DMS53 (cell line): ENCODE data around the gene OR14A16.

Source experiments
- DNase-seq: peaks from one replicate; lab custom pipeline; 2025; lab: John Stamatoyannopoulos, UW

OR14A16 gene

GRCh38 chr1:247824023-247824422, at the start of gene OR14A16:
TSS of gene OR14A16 (minus strand) at chr1:247824119. CDS start at chr1:247815729, 8,390 bp downstream.
- peak; percentile 84 for DNase-seq

GRCh38 chr1:247865416-247865815, 41.5 kb upstream of the OR14A16 start:
- DNase-seq = no peak

- no peak for DNase-seq
These were observed 40.7 kb upstream of the OR14A16 start for GRCh38 chr1:247864644-247865043.

GRCh38 chr1:247862756-247863155, 38.8 kb upstream of the OR14A16 start:
- no peak for DNase-seq

- no peak for DNase-seq
These were observed 34.2 kb upstream of the OR14A16 start for GRCh38 chr1:247857985-247858619.

- peak; percentile 86 for DNase-seq
These were observed 33.4 kb upstream of the OR14A16 start, which contains the start of gene TRIM58 for GRCh38 chr1:247857069-247857984. TSS of gene TRIM58 (plus strand) at chr1:247857187. CDS start at chr1:247857247, 60 bp downstream.

GRCh38 chr1:247855911-247856310, 32.0 kb upstream of the OR14A16 start:
- DNase-seq = no peak

- DNase-seq = no peak
These were observed 31.1 kb upstream of the OR14A16 start for GRCh38 chr1:247854899-247855545.

GRCh38 chr1:247849616-247850015, 25.7 kb upstream of the OR14A16 start:
- DNase-seq = no peak

GRCh38 chr1:247848346-247848745, 24.4 kb upstream of the OR14A16 start:
- no peak for DNase-seq

- DNase-seq = no peak
These were observed 21.7 kb upstream of the OR14A16 start for GRCh38 chr1:247845693-247846017.

GRCh38 chr1:247845011-247845692, 21.2 kb upstream of the OR14A16 start:
- DNase-seq = no peak

- no peak for DNase-seq
These were observed 19.5 kb upstream of the OR14A16 start for GRCh38 chr1:247843411-247843810.

- no peak for DNase-seq
These were observed 17.9 kb upstream of the OR14A16 start, which contains the start of gene OR11L1 for GRCh38 chr1:247841796-247842195. TSS of gene OR11L1 (minus strand) at chr1:247841896. CDS start at chr1:247841896, 0 bp downstream.

- no peak for DNase-seq
These were observed 16.9 kb upstream of the OR14A16 start for GRCh38 chr1:247840818-247841217.

GRCh38 chr1:247833601-247834000, 9.7 kb upstream of the OR14A16 start:
- no peak for DNase-seq

- no peak for DNase-seq
These were observed 5.7 kb upstream of the OR14A16 start for GRCh38 chr1:247829656-247830055.

- DNase-seq = peak; percentile 8
These were observed 1.4 kb upstream of the OR14A16 start for GRCh38 chr1:247825362-247825761.

- DNase-seq = no peak
These were observed 1.9 kb downstream of the OR14A16 start for GRCh38 chr1:247822060-247822459.

- no peak for DNase-seq
These were observed 11.3 kb downstream of the OR14A16 start for GRCh38 chr1:247812637-247813036.

- peak; percentile 23 for DNase-seq
These were observed 26.4 kb downstream of the OR14A16 start for GRCh38 chr1:247797518-247797917.

- no peak for DNase-seq
These were observed 54.3 kb downstream of the OR14A16 start for GRCh38 chr1:247769603-247770002.
